Erythroblast (primary cell): ENCODE data around the gene ATP6V1G1.

ENCODE experiments used
- GATA1 ChIP-seq: IDR thresholded peaks from 2 replicates; pipeline ENCODE4 v1.6.1; 2011; ENCODE audit warnings: low read depth, mild to moderate bottlenecking, control low read depth, low read length, moderate library complexity
- POLR2A ChIP-seq: IDR thresholded peaks from 2 replicates; pipeline ENCODE4 v1.6.1; 2011; ENCODE audit warnings: mild to moderate bottlenecking, low read length

GRCh38 chr9:114643001-114643400 lies 55.4 kb downstream of the ATP6V1G1 start:
- TF ChIP-seq POLR2A (no peak), GATA1 (no peak)
